RPMI7951 (cell line): ENCODE measurements around the gene ANTXR2. TPM values are rescaled to one million over a fixed set of nuclear protein-coding genes. Genes with fewer than 3 reads are reported as not detected.

Source experiments
- DNase-seq: peaks from one replicate; pipeline ENCODE4 v3.0.0-alpha.2; 2012; ENCODE audit warnings: low read depth
- total RNA-seq: library from RNA; depleted of rRNA; stranded (reverse); fragments of >200 nt; shearing (Covaris generic); gene quantifications from 2 replicates; pipeline ENCODE4 v1.2.3, GENCODE V29; 2014

ANTXR2 gene
- total RNA-seq, 1 experiment from 2014 or later = 32.0 TPM

DNA sequence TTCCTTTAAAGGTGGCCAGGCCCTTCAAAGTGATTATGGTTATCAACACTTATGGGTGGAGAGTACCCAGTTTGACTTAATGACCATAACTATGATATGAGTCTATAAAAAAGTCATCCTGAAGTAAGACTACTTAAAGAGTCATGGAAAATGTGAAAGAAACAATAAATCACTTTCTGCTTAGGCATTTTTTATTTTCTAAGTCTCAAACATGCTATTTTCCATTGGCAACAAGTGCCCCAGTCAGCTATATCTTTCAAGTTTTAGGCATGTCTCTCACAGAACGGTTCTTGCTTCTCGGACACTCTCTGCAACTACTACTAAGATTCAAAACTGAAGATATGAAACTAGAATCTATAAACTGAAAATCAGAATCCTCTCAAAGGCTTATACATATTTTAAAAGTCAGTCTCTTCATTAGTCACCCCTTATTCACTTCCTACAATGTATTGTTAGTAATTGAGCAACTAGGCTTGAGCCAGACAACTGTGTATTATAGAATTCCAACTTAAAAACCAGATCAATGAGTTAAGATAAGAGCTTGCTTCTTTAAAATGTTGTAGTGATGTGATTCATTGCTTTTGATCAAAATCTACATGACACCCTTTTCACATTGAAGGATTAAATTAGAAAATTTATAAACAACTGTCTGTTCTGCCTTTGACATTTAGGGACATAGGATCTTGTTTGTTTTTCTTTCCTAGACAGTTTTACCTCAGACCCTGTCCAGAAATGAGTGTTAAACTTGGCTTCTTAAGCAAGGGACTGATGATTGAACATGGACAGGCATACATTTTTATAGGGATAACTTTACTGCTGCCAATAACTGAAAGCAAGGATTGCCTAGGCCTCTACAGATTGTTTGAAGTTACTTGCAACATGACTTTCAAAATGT is 2.9 kb downstream of the ANTXR2 start:
- DNase-seq = no peak

DNA sequence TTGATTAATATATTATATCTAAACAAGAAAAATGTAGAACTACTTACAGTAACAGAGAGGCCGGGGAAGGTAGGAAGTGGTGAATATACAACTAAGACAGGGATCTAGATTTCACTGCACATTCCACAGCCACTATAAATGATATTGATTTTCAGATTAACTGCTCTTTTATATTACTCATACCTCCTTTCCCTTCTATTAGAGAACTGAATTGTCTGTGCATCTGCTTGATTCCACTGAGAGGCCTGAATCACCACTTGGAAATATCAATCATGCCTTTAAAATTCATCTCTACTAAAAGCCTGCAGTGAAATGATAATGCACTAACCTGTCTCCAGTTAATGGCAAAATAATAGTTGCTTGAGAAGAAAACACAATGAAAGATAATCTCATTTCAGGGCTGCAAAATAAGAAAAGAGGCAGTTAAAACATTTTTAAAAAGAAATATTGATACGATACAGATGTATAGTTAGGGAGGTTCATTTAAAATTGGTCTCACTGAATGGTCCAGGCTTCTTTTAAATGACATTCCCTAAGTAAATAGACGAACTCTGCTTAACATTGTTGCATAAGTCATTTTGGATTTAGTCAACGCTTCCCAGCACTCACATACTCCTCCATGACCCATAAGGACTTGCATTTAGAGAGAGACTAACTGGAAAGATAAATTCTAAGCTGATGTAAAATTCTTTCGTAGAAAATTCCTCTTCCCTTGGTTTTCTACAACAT is 3.8 kb downstream of the ANTXR2 start:
- DNase-seq = no peak

DNA sequence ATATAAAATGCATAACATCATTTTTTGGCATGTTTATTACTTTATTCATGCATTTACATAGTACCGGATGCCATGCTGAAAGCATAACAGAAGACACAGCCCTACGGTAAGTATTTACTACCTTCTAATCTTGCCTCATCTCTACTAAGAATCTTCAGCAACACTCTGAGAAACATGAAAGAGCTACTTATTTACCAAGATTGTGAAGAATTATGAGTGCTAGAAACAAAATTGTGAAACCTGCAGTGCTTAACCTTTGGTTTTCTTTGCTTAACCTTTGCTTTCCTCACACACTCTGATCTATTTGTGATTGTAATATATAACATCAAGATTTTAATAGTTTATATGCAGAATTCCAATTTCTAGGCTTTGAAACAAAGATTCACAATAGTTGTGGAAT is 7.4 kb downstream of the ANTXR2 start:
- DNase-seq = no peak

DNA sequence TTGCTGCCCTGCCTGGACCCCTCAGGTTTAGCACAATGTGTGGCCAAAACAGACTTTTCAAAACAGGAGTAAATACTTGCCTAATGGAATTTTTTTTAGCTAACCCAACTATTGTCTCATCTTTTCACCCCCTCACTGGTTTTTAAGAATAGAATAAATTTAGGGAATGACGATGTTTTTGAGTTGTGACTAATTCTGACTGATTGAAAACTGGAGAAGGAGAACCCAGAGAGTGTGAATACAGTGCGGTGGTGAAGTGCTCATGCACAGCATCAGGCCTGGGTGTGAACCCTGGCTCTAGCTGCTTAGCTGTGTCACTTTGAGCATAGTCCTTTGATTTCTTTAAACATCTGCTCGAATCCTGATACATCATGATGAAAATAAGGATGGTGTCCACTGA is 10.5 kb downstream of the ANTXR2 start:
- DNase-seq = no peak

DNA sequence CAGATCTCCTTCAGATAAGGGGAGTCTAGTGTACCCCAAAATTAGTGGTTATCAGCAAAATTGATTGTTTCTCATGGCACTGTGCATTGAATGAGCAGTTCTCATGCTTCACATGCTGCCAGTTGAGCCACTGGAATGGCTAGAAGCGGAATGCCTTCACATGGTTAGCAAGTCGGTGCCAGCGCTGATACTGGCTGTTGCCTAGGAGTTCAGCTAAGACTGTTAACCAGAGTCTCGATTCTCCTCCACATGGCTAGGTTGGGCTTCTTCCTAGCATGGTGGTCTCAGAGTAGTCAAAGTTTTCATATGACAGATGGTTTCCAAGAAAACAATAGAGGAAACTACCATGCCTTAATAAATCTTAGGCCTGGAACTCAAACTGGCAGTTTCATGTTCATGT is 12.2 kb downstream of the ANTXR2 start:
- no peak for DNase-seq

DNA sequence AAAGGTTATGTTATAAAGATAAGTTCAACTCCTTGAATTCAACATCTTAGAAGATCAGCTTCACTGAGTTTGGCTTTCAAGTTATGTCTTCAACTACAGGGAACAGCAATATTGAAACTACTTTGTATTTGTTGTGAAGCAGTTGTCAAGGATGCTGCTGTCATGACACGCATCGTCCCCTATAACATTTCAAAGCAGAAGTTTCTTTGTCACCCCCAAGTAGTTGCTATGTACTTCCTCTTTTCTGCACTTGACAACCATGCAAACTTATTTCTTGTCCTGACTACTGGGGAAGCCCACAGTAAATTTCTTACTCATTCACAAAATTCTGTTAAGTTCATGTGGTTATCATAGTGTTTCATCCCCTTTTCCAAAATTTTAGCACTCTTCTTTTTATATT is 14.3 kb downstream of the ANTXR2 start:
- peak; percentile 24 for DNase-seq

DNA sequence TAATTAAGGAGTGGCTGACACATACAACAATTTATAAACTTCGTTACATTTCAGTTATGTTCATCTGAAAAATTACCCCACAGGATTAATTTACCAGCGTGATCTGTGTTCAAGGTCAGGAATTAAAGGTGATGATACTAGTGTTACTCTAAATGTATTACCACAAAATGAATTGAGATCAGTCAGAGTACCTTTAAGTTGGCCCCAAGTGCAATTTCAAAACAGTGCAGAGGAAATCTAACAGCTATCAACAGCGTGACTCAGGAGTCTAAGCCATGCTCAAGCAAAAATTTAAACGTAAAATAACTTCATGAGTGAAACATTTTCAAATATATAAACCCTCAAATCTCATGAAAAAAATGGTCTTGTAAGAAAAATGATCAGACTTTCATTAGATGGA is 18.7 kb downstream of the ANTXR2 start:
- DNase-seq = no peak

DNA sequence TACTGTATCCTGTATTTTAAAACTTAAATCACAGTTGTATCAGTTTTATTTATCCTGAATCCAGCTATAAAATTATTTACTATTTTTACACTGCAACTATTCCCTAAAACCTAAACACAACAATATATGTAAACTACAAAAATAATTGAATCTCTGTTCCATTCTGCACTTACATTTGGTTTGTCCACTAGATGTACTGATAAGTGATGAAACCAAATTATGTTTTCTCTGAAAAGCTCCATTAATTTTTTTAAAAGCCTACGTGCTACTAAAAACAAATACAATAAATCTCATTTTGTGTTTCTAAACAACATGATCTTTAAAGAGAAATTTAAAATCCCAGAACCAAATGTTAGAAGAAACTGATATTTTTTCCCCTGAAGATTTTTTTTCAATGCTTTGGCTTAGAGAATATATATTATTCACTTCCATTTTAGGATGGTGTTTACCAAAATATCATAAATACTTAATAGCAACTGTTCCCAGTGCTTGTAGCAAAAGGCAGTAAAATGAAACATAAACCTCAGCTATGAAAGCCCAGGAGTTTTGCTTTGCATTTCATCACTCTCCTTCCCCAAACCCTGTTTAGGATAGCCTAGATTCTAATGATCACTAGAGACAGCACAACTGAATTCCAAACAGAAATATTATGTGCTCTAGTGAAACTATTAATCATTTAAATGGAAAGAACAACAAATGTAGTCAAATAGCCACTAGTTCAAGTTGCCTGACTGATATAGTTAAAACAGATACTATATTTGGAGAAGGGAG is 19.7 kb downstream of the ANTXR2 start:
- no peak for DNase-seq

DNA sequence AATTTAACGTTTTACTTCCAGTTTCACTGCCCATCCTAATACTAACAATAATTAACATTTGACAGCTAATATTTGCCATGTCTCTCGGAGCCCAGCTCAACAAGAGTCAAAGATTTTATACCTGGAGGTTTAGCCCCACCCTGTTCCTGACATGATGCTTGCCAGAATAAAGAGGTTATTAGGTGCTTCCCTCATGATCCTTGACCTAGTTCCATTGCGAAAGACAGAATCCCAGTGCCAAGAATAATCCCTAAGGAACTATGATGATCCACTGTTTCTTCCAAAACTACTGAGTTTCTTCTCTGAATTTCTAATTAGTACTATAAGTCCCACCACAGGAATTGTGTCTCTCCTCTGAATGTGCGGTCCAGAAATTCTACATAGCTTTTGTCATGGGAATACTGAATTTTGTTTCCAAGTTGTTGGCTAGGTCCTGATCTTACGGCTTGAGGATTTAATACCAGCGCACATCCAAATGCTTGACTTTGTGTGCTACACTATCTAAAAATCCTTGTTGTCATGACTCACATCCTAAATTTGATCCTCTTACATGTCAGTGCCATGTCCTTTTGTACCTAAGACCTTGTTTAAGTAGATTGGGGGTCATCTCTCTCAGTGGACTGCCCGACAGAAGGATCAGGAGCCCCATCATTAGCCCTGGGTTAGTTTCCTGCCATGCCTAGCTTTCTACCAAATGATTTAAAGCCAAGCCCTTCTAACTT is 23.1 kb downstream of the ANTXR2 start:
- no peak for DNase-seq

DNA sequence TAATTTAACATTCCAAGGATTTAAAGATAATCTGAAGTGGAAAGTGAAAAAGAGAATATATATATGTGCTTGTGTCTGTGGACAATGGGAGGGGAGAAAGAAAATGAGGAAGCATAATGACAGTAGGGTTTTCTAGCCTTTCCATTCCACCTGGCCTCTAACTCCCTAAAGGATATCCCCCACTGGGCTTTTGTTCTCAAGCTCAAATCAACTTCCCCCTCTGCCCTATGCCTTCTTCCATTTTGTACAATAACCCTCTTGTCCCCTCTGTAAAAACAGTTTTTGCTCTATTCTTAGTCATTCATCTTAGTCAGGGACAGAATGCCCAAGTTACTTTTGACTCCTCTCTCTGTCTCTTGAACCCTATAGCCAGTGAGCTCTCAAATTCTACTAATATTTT is 23.6 kb downstream of the ANTXR2 start:
- no peak for DNase-seq

DNA sequence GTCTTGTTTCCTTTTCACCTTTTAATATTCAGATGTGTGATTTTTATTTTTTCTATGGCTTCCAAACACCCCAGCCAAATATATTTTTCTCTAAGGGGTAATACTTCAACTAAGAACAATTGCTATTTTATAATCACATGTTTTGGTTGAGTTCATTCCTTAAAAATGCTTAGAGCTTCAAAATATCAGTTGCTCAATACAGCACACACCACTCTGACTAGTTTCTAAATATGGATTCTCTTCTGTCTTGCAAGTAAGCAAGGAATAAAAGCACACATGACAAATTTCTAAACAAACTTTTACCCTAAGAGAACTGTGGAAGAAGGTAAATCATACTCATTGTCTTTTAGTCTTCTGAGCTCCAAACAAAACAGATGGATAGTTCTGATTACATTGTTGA is 27.2 kb downstream of the ANTXR2 start:
- DNase-seq = no peak

DNA sequence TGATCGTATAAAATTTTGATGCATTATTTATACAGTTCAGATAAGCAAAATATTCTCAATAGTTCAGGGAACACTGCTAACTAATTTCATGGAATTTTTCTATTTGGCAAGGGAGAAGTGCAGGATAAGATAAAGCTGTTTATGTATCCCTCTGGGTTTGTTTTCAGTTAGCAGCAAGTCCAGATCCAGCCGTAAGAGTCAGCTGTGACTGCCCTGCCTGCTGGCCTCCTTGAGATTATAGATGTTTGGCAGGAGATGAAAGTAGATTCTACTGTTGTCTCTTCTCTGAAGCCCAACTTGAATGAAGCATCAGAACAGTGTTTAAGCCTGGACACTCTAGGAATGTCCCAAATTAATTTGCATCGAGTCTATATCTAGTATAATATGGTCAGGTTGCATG is 29.5 kb downstream of the ANTXR2 start:
- DNase-seq = no peak

DNA sequence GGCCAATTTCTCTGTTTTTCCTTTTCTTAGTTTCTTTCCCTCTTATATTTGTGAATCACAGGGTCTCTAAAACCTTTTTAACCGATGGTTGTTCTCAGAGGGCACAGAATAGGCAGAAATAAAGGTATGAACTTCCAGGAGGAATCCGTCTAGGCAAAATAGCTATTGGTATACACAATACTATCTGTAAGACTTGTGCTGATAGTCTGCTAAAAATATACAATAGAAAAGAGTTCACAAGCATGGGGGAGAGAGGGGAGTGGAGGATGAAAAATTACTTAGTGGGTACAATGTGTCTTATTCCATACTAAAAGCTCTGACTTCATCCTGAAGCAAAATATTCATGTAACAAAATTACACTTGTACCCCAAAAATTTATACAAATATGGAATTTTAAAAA is 30.2 kb downstream of the ANTXR2 start:
- DNase-seq = no peak

DNA sequence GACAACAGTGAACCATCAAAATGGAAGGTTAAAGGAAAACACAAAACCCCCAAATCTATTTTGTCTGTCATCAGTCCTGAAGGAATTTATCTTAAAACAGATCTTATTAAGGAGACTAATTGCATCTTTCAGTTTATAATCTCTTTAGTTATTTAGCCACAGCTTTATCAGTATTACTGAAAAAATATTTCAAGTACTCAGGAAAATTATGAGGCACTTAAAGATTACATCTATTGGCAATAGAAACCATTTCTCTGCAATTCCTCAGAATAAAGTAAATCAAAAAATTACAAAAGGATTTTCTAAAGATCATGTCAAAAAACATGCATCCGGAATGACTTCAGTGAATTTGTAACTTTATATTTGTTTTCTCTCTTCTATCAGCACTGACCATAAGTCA is 35.2 kb downstream of the ANTXR2 start:
- DNase-seq = no peak

DNA sequence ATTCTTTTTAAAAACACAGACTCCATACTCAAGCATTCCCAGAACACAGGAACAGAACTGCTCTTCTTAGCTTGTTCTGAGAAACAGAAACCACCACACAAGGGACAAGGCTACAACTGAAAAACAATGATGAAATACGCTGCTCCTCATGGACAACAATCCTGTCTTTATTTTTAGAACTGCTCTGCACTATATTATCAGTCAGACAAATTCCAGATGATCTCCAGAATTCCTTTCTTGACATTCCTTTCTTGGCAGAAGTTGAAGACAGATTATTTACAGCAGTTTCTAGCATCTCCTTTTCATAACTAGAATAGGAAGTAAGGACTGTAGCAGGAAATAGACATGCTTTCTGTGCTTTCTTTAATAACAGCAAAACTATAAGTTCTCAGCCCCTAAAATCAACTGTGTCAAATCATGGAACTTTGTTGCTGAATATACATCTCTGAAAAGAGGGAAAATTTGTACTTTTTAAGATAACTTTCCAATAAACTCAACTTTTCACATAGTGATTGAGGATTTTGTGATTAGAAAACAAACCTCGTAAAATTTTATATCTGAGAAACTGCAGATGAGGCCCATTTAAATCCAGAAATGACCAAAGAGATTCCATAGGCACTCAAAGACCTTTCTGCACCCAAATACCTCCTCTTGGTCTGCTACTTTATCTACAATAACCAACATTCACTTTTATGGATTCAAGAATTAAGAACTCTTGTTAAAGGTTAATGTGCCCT is 35.9 kb downstream of the ANTXR2 start:
- peak; percentile 58 for DNase-seq

DNA sequence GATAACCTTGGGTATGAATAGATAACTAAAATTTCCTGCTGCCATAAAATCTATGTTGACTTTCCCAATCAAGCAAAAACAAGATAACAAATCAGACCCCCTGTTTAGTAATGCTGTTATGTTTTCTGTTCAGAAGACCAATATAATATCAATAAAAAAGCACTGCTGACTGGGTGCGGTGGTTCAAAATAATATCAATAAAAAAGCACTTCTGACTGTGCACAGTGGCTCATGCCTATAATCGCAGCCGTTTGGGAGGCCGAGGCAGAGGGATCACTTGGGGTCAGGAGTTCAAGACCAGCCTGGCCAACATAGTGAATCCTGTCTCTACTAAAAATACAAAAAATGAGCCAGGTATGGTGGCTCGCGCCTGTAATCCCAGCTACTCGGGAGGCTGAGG is 36.7 kb downstream of the ANTXR2 start:
- no peak for DNase-seq

DNA sequence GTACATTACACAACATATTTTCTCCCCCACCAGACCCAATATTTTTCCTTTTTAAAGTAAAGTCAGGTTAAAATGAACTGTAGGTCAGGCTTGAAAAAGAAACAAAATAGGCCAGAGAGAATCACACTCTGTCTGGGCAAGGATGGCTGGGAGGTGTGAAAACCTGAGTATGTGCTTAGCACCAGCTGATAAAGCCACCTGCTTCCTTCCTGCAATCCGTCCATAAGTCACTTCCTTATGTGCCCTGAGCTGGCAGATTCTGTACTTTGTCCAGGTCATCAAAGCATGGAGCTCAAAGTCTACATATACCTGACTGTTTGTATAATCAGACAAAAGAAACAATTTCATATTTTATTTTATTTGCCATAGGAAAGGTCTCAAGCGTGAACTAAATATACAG is 37.7 kb downstream of the ANTXR2 start:
- DNase-seq = no peak

DNA sequence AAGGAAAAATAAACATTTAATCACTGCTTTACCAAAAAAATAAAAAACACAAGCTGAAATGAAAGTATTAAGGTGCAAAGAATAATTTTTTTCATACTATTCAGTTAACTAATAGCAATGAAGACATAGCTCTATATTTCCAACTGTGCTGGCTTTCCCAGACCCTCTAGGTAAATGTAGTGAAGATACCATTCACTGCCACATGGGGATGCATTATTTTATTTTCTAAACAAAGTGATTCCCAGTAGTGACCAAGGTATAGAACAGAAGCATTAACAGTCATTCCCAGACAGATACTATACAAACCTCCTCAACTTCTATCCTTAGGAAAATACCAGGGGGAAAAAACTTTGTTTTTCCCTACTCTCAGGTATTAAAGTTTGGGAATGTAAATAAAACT is 39.4 kb downstream of the ANTXR2 start:
- no peak for DNase-seq

DNA sequence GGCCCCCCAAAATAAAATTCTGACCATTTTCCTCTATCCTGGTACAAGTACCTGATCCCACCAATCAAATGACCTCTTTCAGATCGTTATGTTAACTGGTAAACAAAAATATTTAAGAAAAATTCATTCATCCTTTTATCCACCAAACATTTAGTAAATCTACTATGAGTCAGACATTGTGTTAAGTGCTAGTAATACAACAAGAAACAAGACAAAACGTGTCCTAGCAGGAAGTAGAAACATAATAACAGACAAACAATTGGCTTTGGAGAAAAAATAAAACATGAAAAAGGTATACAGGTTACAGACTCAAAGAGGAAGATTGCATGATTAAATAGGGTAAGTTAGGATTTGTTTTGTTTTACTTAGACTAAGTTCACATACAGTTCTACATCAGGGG is 43.7 kb downstream of the ANTXR2 start:
- no peak for DNase-seq

DNA sequence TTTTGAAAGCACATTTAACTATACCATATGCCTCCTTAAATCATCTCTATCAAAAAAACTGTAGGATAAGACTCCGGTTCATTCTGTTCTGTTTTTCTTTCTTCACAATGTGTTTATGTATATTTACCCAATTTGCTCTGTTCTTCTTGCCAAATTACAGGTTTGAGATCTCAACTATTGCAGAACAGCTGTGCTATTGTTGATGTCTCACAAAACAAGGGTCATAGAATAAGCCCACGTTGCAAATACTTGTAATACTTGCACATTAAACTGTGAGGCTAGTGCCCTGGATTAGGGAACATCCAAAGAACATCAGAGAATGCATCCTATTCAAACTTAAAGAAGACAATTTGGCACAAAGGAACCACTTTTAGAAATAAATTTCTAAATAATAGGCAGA is 45.4 kb downstream of the ANTXR2 start:
- DNase-seq = no peak

DNA sequence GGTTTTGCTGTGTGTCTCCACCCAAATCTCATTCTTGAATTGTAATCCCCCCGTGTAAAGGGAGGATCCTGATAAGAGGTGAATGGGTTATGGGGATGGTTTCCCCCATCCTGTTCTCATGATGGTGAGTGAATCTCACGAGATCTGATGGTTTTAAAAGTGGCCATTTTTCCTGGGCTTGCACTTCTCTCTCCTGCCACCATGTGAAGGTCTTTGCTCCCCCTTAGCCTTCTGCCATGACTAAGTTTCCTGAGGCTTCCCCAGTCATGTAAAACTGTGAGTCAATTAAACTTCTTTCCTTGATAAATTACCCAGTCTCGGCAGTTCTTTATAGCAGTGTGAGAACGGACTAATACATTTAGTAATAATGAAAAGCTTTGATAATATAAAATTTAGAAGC is 46.9 kb downstream of the ANTXR2 start:
- peak; percentile 24 for DNase-seq
